ENCODE results near the gene EZR.

The EZR gene

DNA sequence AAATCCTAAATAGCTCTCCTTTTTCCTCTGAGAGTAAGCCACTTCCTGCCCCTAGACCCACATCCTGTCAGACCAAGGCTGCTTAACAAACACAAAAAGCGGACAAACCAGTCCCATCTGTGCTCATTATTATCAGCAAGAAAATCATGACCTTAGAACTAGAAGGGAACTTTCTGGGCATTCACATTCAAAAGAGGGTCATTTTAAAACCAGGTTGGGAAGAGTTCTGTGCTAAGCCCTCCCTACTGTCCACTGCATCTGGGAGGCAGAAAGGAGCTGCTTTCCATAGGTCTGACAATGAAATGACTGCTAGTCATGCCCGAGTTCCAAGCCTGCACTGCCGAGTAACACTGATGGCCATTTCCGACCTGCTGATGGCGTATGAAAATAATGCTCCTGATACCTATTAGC is 15.4 kb downstream of the EZR start:
- H3K4me1 ChIP-seq, result peaks cover 36% of the 10 kb centered on the region
- H3K9me3 ChIP-seq, result no peaks in the 10 kb centered on the region
- TF ChIP-seq, protein P1, sequence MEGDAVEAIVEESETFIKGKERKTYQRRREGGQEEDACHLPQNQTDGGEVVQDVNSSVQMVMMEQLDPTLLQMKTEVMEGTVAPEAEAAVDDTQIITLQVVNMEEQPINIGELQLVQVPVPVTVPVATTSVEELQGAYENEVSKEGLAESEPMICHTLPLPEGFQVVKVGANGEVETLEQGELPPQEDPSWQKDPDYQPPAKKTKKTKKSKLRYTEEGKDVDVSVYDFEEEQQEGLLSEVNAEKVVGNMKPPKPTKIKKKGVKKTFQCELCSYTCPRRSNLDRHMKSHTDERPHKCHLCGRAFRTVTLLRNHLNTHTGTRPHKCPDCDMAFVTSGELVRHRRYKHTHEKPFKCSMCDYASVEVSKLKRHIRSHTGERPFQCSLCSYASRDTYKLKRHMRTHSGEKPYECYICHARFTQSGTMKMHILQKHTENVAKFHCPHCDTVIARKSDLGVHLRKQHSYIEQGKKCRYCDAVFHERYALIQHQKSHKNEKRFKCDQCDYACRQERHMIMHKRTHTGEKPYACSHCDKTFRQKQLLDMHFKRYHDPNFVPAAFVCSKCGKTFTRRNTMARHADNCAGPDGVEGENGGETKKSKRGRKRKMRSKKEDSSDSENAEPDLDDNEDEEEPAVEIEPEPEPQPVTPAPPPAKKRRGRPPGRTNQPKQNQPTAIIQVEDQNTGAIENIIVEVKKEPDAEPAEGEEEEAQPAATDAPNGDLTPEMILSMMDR (IDR thresholded peaks at IDR 0.05; ENCODE audit: low read depth, low read length), result no peak
- no peaks in the 10 kb centered on the region for H3K27me3 ChIP-seq
- no peak overlapping the region for H3K4me3 ChIP-seq (ENCODE audit: low read depth, low read length)
- DNase-seq, result no peak
- H3K36me3 ChIP-seq, result peaks cover 5% of the 10 kb centered on the region; the same call in 1 of the 2 replicates

- DNase-seq, result peak; percentile 65
Measured at GRCh38 chr6:158801655-158802294, 17.4 kb downstream of the EZR start.

DNA sequence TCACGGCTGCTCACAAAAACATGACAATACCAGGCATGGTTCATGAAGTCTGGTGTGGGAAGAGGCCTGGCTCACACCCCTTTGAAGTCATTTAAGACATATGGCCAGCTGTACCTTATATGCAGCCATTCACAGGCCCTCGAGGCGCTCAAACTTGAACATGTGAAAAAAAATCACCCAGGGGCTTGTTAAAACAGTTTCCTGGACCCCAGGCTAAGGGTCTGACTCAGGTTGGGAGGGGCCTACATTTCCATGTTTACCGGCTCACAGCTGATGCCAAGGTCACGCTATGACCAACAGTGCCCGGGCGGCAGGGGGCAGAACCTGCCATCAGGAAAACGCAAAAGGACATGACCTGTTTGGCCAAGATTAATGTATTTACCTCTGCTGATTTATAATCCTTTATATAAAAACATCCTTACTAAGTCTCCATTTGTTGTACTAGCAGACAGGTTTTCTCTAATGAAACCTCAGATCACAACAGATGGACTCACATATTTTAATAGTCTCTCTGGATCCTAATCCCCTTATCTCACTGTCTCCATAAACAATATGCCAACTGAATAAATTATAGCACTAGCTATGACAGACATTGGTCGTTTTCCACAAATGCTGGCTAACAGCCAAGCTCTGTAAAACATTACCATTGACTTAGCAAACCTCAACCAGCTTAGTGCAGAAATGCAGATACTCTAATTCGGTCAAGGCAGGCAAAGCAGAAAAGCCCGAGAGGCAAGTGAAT is 19.9 kb downstream of the EZR start:
- DNase-seq, result peak; percentile 84
- H3K4me1 ChIP-seq, result peaks cover 35% of the 10 kb centered on the region
- H3K4me3 ChIP-seq (ENCODE audit: low read depth, low read length), result peak overlapping the region; percentile 23
- H3K9me3 ChIP-seq, result no peaks in the 10 kb centered on the region
- H3K27me3 ChIP-seq, result no peaks in the 10 kb centered on the region
- TF ChIP-seq, protein P1 (IDR thresholded peaks at IDR 0.05; ENCODE audit: low read depth, low read length), result peak; percentile 44
- H3K36me3 ChIP-seq, result peaks cover 3% of the 10 kb centered on the region

More at GRCh38 chr6:158801655-158802294, 17.4 kb downstream of the EZR start:
- H3K9me3 ChIP-seq, result no peaks in the 10 kb centered on the region
- peaks cover 36% of the 10 kb centered on the region for H3K4me1 ChIP-seq
- no peak overlapping the region for H3K4me3 ChIP-seq (ENCODE audit: low read depth, low read length)
- no peaks in the 10 kb centered on the region for H3K27me3 ChIP-seq
- TF ChIP-seq, protein P1 (IDR thresholded peaks at IDR 0.05; ENCODE audit: low read depth, low read length), result no peak
- peaks cover 3% of the 10 kb centered on the region; the same call in 1 of the 2 replicates for H3K36me3 ChIP-seq

DNA sequence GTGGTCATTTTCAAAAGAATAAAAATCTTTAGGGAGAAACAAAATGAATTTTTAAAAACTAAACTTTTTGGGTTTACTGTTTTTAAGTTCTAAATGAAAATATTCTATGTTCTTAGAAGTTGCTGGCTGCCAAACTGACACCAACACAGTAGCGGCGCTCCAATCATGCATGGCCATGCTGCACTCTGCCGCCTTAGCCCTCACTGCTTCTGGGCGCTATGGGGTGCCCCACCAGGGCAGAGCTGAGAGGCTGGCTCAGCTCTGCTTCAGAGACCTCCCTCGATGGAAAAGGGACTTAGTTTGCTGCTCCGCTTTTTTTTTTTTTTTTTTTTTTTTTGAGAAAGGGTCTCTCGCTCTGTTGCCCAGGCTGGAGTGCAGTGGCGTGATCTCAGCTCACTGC is 20.9 kb downstream of the EZR start:
- H3K4me3 ChIP-seq (ENCODE audit: low read depth, low read length), result no peak overlapping the region
- TF ChIP-seq, protein P1 (IDR thresholded peaks at IDR 0.05; ENCODE audit: low read depth, low read length), result no peak
- H3K27me3 ChIP-seq, result no peaks in the 10 kb centered on the region
- no peaks in the 10 kb centered on the region for H3K9me3 ChIP-seq
- peaks cover 3% of the 10 kb centered on the region for H3K36me3 ChIP-seq
- H3K4me1 ChIP-seq, result peaks cover 28% of the 10 kb centered on the region
- DNase-seq, result no peak

DNA sequence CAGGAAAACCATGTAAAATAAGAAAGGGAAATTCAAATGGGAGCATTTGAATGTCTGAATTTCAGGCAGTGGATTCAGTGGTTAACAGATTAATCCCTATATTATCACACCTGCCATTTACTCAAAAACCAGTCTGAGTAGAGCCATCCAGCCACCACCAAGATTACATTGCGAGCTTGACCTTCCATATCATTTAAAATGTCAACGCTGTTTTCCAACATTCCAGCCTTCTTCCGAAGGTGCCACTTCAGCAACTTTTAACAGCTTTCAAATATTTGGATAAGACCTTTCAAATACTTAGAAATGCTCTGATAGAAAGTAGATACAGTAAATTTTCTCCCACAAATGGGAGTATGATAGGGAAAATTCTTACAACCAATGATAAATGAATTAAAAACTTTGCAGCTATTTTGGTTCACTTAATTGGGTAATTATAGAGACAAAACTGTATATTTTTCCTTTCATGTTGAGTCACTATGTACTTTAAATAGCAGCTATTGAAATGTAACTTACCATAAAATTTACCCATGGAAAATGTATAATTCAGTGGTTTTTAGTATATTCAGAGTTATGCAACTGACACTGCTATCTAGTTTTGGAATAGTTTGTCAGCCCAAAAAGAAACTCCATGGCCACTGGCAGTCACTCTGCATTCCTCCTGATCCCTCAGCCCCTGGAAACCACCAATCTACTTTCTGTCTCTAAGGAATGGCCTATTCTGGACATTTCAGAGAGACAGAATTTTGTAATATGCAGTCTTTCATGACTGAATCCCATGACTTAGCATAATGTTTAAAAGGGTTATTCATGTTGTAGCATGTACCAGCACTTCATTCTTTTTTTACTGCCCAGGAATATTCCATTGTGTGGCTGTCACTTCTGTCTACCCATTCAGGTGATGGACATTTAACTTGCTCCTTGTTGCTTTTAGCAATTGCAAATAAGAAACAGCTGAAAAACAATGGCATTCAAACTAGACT is 21.5 kb downstream of the EZR start:
- TF ChIP-seq, protein P1 (IDR thresholded peaks at IDR 0.05; ENCODE audit: low read depth, low read length), result no peak
- Histone ChIP-seq H3K36me3 (peaks cover 3% of the 10 kb centered on the region), H3K4me1 (peaks cover 25% of the 10 kb centered on the region), H3K9me3 (no peaks in the 10 kb centered on the region), H3K4me3 (ENCODE audit: low read depth, low read length) (no peak overlapping the region), H3K27me3 (no peaks in the 10 kb centered on the region)
- DNase-seq, result no peak
